NCI-H2107 (cell line): ENCODE data around the gene RIPPLY2.
"Not testable (repeated sequence)": the region's sequence is repeated elsewhere in the genome, so short reads cannot be mapped to it uniquely, and the experiment has no call there.

Source experiments
- DNase-seq: peaks from one replicate; lab custom pipeline; 2025; lab: John Stamatoyannopoulos, UW

Gene RIPPLY2

GRCh38 chr6:83860359-83860755, 7.2 kb downstream of the RIPPLY2 start:
- DNase-seq, result no peak

GRCh38 chr6:83860782-83861495, 7.8 kb downstream of the RIPPLY2 start:
- DNase-seq, result no peak

GRCh38 chr6:83862776-83863471, 9.8 kb downstream of the RIPPLY2 start:
- DNase-seq, result no peak

GRCh38 chr6:83867043-83867442, 13.9 kb downstream of the RIPPLY2 start:
- DNase-seq, result no peak

- DNase-seq, result no peak
Measured at GRCh38 chr6:83867527-83868161, 14.5 kb downstream of the RIPPLY2 start.

GRCh38 chr6:83868639-83869038, 15.5 kb downstream of the RIPPLY2 start:
- DNase-seq, result no peak

GRCh38 chr6:83870649-83871048, 17.5 kb downstream of the RIPPLY2 start:
- DNase-seq, result no peak

- DNase-seq, result no peak
Measured at GRCh38 chr6:83872386-83873118, 19.4 kb downstream of the RIPPLY2 start.

GRCh38 chr6:83873869-83874268, 20.7 kb downstream of the RIPPLY2 start:
- DNase-seq, result no peak

- DNase-seq, result no peak
Measured at GRCh38 chr6:83875843-83876242, 22.7 kb downstream of the RIPPLY2 start.

- DNase-seq, result no peak
Measured at GRCh38 chr6:83878902-83879644, 25.9 kb downstream of the RIPPLY2 start.

- DNase-seq, result no peak
Measured at GRCh38 chr6:83879746-83880145, 26.6 kb downstream of the RIPPLY2 start.

- DNase-seq, result no peak
Measured at GRCh38 chr6:83883240-83883639, 30.1 kb downstream of the RIPPLY2 start.

GRCh38 chr6:83884523-83884922, 31.4 kb downstream of the RIPPLY2 start:
- peak; percentile 29 for DNase-seq

GRCh38 chr6:83885984-83886383, 32.8 kb downstream of the RIPPLY2 start:
- DNase-seq, result no peak

- no peak for DNase-seq
Measured at GRCh38 chr6:83889621-83890020, 36.5 kb downstream of the RIPPLY2 start.

- no peak for DNase-seq
Measured at GRCh38 chr6:83890520-83890919, 37.4 kb downstream of the RIPPLY2 start.

- no peak for DNase-seq
Measured at GRCh38 chr6:83891586-83891985, 38.4 kb downstream of the RIPPLY2 start.

GRCh38 chr6:83893024-83893423, 39.9 kb downstream of the RIPPLY2 start:
- peak; percentile 33 for DNase-seq

- not testable (repeated sequence) for DNase-seq
Measured at GRCh38 chr6:83897094-83897493, 43.9 kb downstream of the RIPPLY2 start.

GRCh38 chr6:83901624-83902023, 48.5 kb downstream of the RIPPLY2 start:
- DNase-seq, result no peak

- no peak for DNase-seq
Measured at GRCh38 chr6:83904395-83904794, 51.2 kb downstream of the RIPPLY2 start.
